Thyroid gland (tissue), 4 donors: Measurements from ENCODE around the gene ARHGEF33.

ENCODE experiments used
- CTCF ChIP-seq, 6 experiments: fragments of 200-600 bp in 3 of 6; fragments of 450-650 bp in 3 of 6; sonication (generic) in 3 of 6; IDR thresholded peaks; one replicate each; pipeline ENCODE4 v1.5.1; 2016 to 2019; ENCODE audit warnings: antibody characterized with exemption in 6 of 6, mild to moderate bottlenecking in 2 of 6, inconsistent platforms in 1 of 6, moderate library complexity in 1 of 6
- POLR2A ChIP-seq, 2 donors: fragments of 450-650 bp; IDR thresholded peaks; one replicate each; pipeline ENCODE4 v1.6.1; 2017; ENCODE audit warnings: antibody characterized with exemption in 2 of 2, mild to moderate bottlenecking in 2 of 2, moderate library complexity in 1 of 2

GRCh38 chr2:38948995-38949394 is 59.3 kb downstream of the ARHGEF33 start:
- no peak for TF ChIP-seq CTCF (IDR thresholded peaks at IDR 0.05)
- TF ChIP-seq POLR2A (IDR thresholded peaks at IDR 0.05), result no peak
